Neural cell (in vitro differentiated cells): Measurements from ENCODE around the gene IFNGR2. TPM values are rescaled to one million over a fixed set of nuclear protein-coding genes. Genes with fewer than 3 reads are reported as not detected.

ENCODE experiments used
- H2AFZ ChIP-seq: fragments of 200-600, 300-800 bp; sonication (generic), shearing (Covaris generic); 2 replicates; pipeline ENCODE4 v1.6.0; 2014; ENCODE audit warnings: low read depth, mild to moderate bottlenecking, antibody characterized with exemption, low read length, moderate library complexity
- H3F3A ChIP-seq: fragments of 200-600 bp; shearing (Covaris generic); 2 replicates; pipeline ENCODE4 v1.6.1; 2016; ENCODE audit warnings: mild to moderate bottlenecking, moderate library complexity, mixed read lengths, antibody characterized with exemption, low read length; ENCODE audit not compliant: insufficient read depth, poor library complexity, severe bottlenecking
- H3K27ac ChIP-seq: fragments of 200-600, 300-800 bp; sonication (generic), shearing (Covaris generic); 2 replicates; pipeline ENCODE4 v1.5.1; 2014; ENCODE audit warnings: mild to moderate bottlenecking, low read length, moderate library complexity
- H3K27me3 ChIP-seq: fragments of 300-800, 200-600 bp; sonication (generic), shearing (Covaris generic); 2 replicates; pipeline ENCODE4 v1.6.0; 2014; ENCODE audit warnings: mild to moderate bottlenecking, low read depth, low read length, moderate library complexity; ENCODE audit not compliant: insufficient read depth
- H3K36me3 ChIP-seq: fragments of 300-800, 200-600 bp; sonication (generic), shearing (Covaris generic); 2 replicates; pipeline ENCODE4 v1.5.1; 2014; ENCODE audit warnings: mild to moderate bottlenecking, antibody characterized with exemption, low read length, moderate library complexity; ENCODE audit not compliant: insufficient read depth
- H3K4me2 ChIP-seq: fragments of 300-800, 200-600 bp; sonication (generic), shearing (Covaris generic); 2 replicates; pipeline ENCODE4 v1.6.0; 2014; ENCODE audit warnings: mild to moderate bottlenecking, low read length
- H3K4me3 ChIP-seq: fragments of 300-800, 200-600 bp; sonication (generic), shearing (Covaris generic); 2 replicates; pipeline ENCODE4 v1.5.1; 2014; ENCODE audit warnings: mild to moderate bottlenecking, low read length, moderate library complexity
- H3K79me2 ChIP-seq: fragments of 200-600 bp; shearing (Covaris generic); replicated peaks from 2 replicates; pipeline ENCODE4 v1.6.0; 2014; ENCODE audit warnings: mild to moderate bottlenecking, low read length, moderate library complexity; ENCODE audit not compliant: insufficient read depth
- H3K9ac ChIP-seq: fragments of 300-800, 200-600 bp; sonication (generic), shearing (Covaris generic); 2 replicates; pipeline ENCODE4 v1.6.1; 2016; ENCODE audit warnings: mild to moderate bottlenecking, low read length, mixed read lengths
- H3K9me2 ChIP-seq: fragments of 200-600 bp; shearing (Covaris generic); 2 replicates; pipeline ENCODE4 v1.6.1; 2016; ENCODE audit warnings: mild to moderate bottlenecking, low read length, mixed read lengths; ENCODE audit not compliant: insufficient read depth
- H3K9me3 ChIP-seq: fragments of 200-600, 300-800 bp; sonication (generic), shearing (Covaris generic); 2 replicates; pipeline ENCODE4 v1.6.1; 2016; ENCODE audit warnings: mild to moderate bottlenecking, mixed run types, low read length, moderate library complexity, mixed read lengths
- H4K20me1 ChIP-seq: fragments of 200-600 bp; shearing (Covaris generic); 2 replicates; pipeline ENCODE4 v1.6.1; 2016; ENCODE audit warnings: mild to moderate bottlenecking, mixed run types; ENCODE audit not compliant: insufficient read depth
- CTCF ChIP-seq: fragments of 450-650 bp; IDR thresholded peaks from 2 replicates; pipeline ENCODE4 v1.5.1; 2014; ENCODE audit warnings: antibody characterized with exemption, mild to moderate bottlenecking, moderate library complexity; ENCODE audit not compliant: poor library complexity, severe bottlenecking
- EP300 ChIP-seq: fragments of 450-650 bp; conservative IDR thresholded peaks from 2 replicates; pipeline ENCODE4 v1.6.1; 2014; ENCODE audit warnings: antibody characterized with exemption, mild to moderate bottlenecking, moderate library complexity; ENCODE audit not compliant: poor library complexity, severe bottlenecking
- EZH2 ChIP-seq: fragments of 200-600, 300-800 bp; shearing (Covaris generic), sonication (generic); IDR thresholded peaks from 2 replicates; pipeline ENCODE4 v1.6.1; 2014; ENCODE audit warnings: antibody characterized with exemption, low read length, borderline replicate concordance, mild to moderate bottlenecking; ENCODE audit not compliant: insufficient read depth, poor library complexity, severe bottlenecking
- MXI1 ChIP-seq: fragments of 450-650 bp; conservative IDR thresholded peaks from 2 replicates; pipeline ENCODE4 v1.6.1; 2014; ENCODE audit warnings: antibody characterized with exemption, mild to moderate bottlenecking; ENCODE audit not compliant: poor library complexity, severe bottlenecking
- POLR2AphosphoS5 ChIP-seq: IDR thresholded peaks from 2 replicates; pipeline ENCODE4 v1.6.1; 2012
- RAD21 ChIP-seq: fragments of 450-650 bp; conservative IDR thresholded peaks from 2 replicates; pipeline ENCODE4 v1.6.1; 2014; ENCODE audit warnings: antibody characterized with exemption, mild to moderate bottlenecking, moderate library complexity
- REST ChIP-seq: IDR thresholded peaks from 2 replicates; pipeline ENCODE4 v1.6.1; 2012; ENCODE audit warnings: borderline replicate concordance
- SMC3 ChIP-seq: fragments of 450-650 bp; conservative IDR thresholded peaks from 2 replicates; pipeline ENCODE4 v1.6.1; 2014; ENCODE audit warnings: antibody characterized with exemption, mild to moderate bottlenecking, moderate library complexity; ENCODE audit not compliant: poor library complexity
- TAF1 ChIP-seq: IDR thresholded peaks from 2 replicates; pipeline ENCODE4 v1.6.1; 2012; ENCODE audit warnings: low read depth
- polyA plus RNA-seq: library from polyadenylated mRNA; depleted of rRNA; stranded (reverse); fragments of >200 nt; gene quantifications from 2 replicates; pipeline ENCODE4 v1.2.3, GENCODE V29; 2014

The IFNGR2 gene
- polyA plus RNA-seq, 1 donor from 2014 or later: 57.2 TPM

- Histone ChIP-seq H3K9me3 (no peaks in the 10 kb centered on the region), H3K4me3 (no peak overlapping the region), H3K9ac (no peak overlapping the region), H3K27ac (no peak overlapping the region), H4K20me1 (no peaks in the 10 kb centered on the region), H3K9me2 (no peaks in the 10 kb centered on the region), H3K4me2 (no peak overlapping the region), H3F3A (no peaks in the 10 kb centered on the region), H3K79me2 (no peaks in the 10 kb centered on the region), H3K36me3 (no peaks in the 10 kb centered on the region), H3K27me3 (no peaks in the 10 kb centered on the region), H2AFZ (no peak overlapping the region)
- TF ChIP-seq REST (no peak), SMC3 (no peak), MXI1 (no peak)
These were observed 33.6 kb upstream of the IFNGR2 start for GRCh38 chr21:33369586-33369985.

- Histone ChIP-seq H3K9me2 (no peaks in the 10 kb centered on the region), H3K36me3 (no peaks in the 10 kb centered on the region)
These were observed 32.9 kb upstream of the IFNGR2 start for GRCh38 chr21:33370305-33370704.

More at GRCh38 chr21:33370305-33370704, 32.9 kb upstream of the IFNGR2 start:
- Histone ChIP-seq H3K9ac (no peak overlapping the region), H3K4me2 (no peak overlapping the region), H3K79me2 (no peaks in the 10 kb centered on the region), H3K27ac (no peak overlapping the region), H3K27me3 (no peaks in the 10 kb centered on the region), H4K20me1 (no peaks in the 10 kb centered on the region), H2AFZ (no peak overlapping the region), H3K4me3 (no peak overlapping the region), H3F3A (no peaks in the 10 kb centered on the region), H3K9me3 (no peaks in the 10 kb centered on the region)
- TF ChIP-seq RAD21: no peak
- TF ChIP-seq POLR2AphosphoS5: no peak
- TF ChIP-seq CTCF: no peak
- TF ChIP-seq EP300: no peak
- TF ChIP-seq TAF1: no peak
- TF ChIP-seq SMC3: no peak
- no peak for TF ChIP-seq EZH2
